ENCODE measurements around the gene GPER1.
"Not testable (repeated sequence)": the region's sequence is repeated elsewhere in the genome, so short reads cannot be mapped to it uniquely, and the experiment has no call there.

GPER1 gene

DNA sequence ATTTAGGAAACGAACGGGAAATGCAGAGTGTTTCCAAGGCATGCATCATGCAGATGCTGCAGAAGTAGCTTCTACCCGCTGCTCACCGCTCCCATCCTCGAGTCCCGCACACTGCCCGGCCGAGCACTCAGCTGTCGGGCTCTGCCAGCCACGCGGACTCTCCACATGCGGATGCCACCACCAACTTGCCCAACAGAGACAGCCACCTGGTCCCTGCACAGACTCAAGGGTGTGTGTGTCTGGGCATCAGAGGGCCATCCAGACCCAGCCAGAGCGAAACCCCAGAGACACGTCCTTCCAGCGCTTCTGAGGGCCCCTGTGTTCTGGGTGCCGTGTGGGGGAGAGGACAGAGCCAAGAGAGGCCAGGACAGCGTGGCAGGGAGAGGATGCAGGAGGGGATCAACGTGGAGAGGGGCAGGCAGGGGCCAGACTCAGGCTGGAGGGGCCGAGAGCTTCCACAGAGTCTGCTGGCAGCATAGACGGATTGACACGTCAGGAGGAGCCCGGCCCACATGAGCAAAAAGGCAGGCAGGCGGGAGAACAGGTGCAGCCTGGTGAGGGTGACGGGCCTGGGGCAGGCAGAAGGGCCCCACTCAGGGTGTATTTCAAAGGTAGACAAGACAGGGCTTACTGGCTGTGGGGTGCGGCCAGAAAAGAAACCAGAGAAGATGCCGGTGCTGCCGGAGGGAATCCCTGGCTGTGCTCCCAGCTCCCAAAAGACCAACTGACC, 18.3 kb downstream of the GPER1 start:
- no peak for DNase-seq

GRCh38 chr7:1106793-1107421, 19.0 kb downstream of the GPER1 start:
- DNase-seq = no peak

GRCh38 chr7:1108264-1108920, 20.5 kb downstream of the GPER1 start:
- DNase-seq = no peak

- DNase-seq = no peak
Observed at GRCh38 chr7:1109581-1110310, 21.8 kb downstream of the GPER1 start.

- no peak for DNase-seq
Observed at GRCh38 chr7:1110358-1110757, 22.4 kb downstream of the GPER1 start.

GRCh38 chr7:1111156-1111555, 23.2 kb downstream of the GPER1 start:
- DNase-seq = no peak

GRCh38 chr7:1112109-1112508, 24.2 kb downstream of the GPER1 start:
- no peak for DNase-seq

DNA sequence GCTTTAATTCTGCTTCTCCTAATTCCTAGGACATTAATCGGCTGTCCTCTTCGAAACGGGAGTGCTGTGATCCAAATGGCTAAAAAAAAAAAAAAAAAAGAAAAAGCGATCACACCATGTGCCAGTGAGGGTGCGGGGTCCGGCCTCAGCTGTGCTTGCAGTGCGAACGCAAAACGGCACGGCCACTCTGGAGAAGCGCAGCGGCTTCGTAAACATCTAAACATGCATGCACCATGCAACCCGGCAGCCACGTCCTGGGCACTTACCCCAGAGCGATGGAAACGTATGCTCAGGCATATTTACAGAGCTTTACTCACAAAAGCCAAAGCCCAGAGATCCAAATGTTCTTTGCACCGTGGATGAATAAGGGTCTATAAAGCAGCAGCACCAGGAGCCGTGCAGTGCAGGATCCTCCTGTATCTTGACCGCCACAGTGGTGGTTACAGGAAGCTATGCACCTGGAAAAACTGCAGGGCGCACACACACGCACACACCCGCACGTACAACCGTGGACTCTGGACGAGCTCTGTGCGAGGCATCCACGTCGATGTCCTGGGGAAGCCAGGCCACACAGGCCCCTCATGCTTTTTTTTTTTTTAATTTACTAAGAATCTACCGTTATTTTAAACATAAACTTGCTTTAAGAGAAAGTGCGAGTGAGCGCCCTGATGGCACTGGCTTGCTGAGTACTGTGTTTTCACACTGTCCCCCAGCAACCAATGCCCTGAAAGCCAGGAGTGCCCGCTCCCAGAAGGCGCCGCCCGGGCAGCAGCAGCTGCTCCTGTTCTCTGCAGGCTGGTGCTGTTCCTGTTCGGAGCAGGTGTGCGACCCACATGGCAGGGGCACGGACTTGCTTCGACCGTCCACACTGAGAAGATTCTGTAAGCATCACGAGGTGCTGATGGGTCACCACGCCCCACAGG, 25.0 kb downstream of the GPER1 start:
- no peak for DNase-seq

DNA sequence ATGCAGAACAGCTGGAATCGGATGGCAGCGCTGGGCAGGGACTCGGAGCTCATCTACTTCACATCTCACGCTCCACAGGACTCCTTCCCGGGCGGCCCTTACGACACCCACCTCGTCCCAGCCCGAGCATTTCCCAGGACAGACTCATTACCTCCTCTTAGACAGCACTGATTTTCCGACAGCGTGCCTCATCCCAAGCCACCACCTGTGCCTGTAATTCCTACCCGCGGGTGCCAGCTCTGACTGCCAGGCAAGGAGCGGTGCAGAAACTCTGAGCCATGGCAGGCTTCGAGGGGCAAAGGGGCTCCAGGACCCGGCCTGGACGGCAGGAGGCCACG, 25.6 kb downstream of the GPER1 start:
- DNase-seq = no peak

GRCh38 chr7:1114088-1114487, 26.2 kb downstream of the GPER1 start:
- no peak for DNase-seq

DNA sequence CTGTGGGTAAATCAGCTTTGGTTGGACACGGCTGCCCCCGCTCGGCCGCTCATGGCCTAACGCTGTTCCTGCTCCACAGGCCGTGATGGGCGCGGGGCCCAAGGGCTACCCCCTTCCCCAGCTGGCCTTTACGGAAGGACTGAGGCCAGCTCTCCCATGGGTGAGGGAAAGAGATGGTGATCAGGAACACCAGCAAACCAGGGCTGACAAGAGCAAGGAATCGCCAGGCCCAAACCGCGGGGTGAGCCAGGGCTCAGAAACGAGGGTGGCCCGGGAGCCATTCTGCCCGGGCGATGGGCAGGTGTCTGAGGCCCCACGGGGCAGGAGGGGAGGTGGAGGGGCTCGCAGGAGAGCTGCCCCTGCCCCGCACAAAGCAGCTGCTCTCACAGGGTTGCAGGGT, 26.6 kb downstream of the GPER1 start:
- no peak for DNase-seq

DNA sequence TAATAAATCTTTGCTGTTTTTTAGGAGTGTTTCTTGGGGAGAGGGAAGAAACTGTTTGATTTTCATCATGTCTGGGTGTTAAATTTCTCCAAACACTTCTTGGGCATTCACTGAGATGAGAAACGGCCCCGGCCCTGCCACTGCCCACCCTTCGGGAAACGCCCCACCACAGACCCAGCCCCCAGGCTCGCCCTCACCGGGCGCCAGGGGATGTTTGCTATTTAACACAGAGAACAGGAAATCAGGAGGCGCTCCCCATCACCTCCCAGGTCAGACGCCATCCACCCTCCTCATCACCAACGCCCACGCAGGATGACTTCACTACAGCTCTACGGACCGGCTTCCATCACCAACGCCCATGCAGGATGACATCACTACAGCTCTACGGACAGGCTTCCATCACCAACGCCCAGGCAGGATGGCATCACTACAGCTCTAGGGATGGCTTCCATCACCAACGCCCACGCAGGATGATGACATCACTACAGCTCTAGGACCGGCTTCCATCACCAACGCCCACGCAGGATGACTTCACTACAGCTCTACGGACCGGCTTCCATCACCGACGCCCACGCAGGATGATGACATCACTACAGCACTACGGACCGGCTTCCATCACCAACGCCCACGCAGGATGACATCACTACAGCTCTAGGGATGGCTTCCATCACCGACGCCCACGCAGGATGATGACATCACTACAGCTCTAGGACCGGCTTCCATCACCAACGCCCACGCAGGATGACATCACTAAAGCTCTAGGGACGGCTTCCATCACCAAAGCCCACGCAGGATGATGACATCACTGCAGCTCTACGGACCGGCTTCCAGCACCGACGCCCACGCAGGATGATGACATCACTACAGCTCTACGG, 27.5 kb downstream of the GPER1 start:
- not testable (repeated sequence) for DNase-seq

DNA sequence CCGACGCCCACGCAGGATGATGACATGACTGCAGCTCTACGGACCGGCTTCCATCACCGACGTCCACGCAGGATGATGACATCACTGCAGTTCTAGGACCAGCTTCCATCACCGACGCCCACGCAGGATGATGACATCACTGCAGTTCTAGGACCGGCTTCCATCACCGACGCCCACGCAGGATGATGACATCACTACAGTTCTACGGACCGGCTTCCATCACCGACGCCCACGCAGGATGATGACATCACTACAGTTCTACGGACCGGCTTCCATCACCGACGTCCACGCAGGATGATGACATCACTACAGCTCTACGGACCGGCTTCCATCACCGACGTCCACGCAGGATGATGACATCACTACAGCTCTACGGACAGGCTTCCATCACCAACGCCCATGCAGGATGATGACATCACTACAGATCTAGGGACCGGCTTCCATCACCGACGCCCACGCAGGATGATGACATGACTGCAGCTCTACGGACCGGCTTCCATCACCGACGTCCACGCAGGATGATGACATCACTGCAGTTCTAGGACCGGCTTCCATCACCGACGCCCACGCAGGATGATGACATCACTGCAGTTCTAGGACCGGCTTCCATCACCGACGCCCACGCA, 28.6 kb downstream of the GPER1 start:
- DNase-seq = not testable (repeated sequence)

DNA sequence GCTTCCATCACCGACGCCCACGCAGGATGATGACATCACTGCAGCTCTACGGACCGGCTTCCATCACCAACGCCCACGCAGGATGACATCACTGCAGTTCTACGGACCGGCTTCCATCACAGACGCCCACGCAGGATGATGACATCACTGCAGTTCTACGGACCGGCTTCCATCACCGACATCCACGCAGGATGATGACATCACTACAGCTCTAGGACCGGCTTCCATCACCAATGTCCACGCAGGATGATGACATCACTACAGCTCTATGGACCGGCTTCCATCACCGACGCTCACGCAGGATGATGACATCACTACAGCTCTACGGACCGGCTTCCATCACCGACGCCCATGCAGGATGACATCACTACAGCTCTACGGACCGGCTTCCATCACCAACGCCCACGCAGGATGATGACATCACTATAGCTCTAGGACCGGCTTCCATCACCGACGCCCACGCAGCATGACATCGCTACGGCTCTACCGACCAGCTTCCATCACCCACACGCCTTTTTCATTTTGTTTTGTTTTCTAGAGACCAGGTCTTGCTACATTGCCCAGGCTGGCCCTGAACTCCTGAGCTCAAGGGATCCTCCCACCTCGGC, 29.5 kb downstream of the GPER1 start:
- no peak for DNase-seq

DNA sequence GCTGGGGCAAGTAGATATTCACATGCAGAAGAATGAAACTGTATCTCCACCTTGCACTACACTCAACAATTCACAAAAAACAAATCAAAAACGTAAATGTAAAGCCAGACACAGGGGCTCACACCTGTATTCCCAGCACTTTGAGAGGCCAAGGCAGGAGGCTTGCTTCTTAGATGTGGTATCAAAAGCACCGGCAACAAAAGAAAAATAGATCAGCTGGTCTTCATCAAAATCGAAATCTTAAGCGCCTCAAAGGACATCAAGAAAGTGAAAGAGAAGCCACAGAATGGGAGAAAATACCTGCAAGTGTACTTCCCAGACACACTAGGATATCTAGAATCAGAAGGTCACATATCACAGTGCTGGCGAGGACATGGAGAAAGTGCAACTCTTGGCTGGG, 31.3 kb downstream of the GPER1 start:
- DNase-seq = no peak

- DNase-seq = no peak
Observed at GRCh38 chr7:1120791-1121190, 32.9 kb downstream of the GPER1 start.

DNA sequence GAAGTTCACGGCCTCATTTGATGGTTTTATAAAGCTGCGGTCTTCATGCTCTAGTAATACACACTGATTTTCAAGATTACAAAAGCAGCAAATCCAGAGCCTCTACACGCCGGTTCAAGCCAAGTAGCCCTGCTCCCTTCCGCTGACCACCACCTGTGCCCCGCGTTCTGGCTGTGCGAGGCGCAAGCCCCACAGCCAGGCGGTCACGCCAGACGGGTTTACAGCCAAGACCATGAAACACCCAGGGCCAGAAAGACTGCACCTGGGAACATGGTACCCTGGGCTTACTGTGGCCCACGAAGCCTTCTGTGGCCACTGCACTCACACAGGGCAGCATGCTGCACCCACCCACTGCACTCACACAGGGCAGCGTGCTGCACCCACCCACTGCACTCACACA, 33.6 kb downstream of the GPER1 start:
- no peak for DNase-seq

- DNase-seq = no peak
Observed at GRCh38 chr7:1121886-1122831, 34.2 kb downstream of the GPER1 start.

GRCh38 chr7:1122832-1123501, 35.1 kb downstream of the GPER1 start:
- DNase-seq = no peak

All from DMS53 (cell line).